Stimulated activated CD8-positive, alpha-beta memory T cell treated with anti-CD3 and anti-CD28 coated beads, Interleukin-7, amount 100 ng/mL, for 1 hour (primary cell): ENCODE results near the gene EVA1C.
"Not testable (repeated sequence)": the region's sequence is repeated elsewhere in the genome, so short reads cannot be mapped to it uniquely, and the experiment has no call there.

ENCODE experiments used
- DNase-seq, 2 donors: peaks; one replicate each; pipeline ENCODE4 v3.0.0-alpha.2; 2020; ENCODE audit warnings: low read depth in 2 of 2

Gene EVA1C

DNA sequence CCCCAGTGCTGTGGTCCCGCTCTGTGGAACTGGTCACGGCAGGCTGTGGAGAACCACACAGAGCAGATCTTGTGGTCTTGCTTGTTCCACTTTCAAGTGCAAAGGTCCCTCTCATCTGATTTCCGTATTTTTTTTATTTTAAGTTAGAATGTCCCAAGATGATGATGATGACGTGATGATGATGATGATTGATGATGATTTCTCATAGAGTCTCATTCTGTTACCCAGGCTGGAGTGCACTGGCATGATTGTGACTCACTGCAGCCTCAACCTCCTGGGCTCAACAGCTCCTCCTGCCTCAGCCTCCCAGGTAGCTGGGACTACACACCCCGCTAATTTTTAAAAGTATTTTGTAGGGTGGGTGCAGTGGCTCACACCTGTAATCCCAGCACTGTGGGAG is 12.2 kb downstream of the EVA1C start:
- no peak for DNase-seq

DNA sequence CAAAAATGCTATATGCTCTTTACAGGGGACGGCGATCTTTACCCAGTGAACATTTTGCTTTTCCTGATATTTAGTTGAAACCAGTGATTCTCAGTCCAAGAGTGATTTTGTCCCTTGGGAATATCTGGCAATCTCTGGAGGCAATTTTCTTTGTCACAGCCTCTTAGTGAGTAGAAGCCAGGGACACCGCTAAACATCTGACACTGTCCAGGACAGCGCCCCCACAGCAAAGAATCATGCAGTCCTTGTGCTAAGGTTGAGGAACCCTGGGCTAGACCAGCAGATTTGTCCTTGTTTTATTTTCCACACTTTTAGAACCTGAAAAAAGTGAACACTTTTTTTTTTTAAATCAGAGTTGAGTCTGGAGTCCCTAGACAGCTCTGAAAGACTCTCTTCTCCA is 13.1 kb downstream of the EVA1C start:
- no peak for DNase-seq

DNA sequence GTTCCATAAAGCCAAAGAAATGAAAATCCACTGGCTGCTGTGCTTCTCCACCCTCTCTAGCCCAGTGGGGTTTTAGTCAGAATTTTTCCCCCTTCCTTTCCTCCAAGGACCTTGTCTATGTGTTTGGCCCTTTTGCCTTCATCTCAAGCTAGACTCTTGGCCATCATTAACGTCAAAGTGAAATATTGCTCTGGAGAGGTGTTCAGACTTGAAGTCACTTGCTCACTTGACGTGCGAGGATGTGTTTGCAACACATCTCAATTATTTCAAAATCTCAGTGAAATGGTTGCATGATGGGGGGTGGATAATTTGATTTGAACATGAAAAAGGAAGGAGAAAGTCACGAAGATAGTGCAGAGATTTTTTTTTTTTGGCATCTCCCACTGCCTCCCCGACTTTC is 13.6 kb downstream of the EVA1C start:
- no peak for DNase-seq

DNA sequence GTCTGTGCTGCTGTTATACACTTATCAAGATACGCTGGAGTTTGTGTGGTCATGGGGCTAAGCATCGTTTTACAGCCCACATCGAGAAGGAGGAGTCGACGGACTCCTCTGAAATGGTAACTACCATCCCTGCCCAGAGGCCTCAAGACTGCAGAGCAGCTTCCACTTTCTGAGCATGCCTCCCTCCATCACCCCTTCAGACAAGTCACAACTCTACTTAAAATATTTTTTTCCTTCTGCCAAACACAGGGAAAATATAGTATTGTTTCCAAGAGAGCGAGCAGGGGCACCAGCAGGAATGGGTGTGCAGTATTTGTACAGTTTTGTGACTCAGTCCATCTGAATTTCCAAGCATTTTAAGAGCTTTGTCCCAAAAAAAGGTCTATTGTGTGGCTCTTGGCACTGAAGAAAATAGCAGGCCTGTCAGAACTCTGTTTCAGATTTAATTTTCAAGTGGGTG is 14.1 kb downstream of the EVA1C start:
- no peak for DNase-seq

DNA sequence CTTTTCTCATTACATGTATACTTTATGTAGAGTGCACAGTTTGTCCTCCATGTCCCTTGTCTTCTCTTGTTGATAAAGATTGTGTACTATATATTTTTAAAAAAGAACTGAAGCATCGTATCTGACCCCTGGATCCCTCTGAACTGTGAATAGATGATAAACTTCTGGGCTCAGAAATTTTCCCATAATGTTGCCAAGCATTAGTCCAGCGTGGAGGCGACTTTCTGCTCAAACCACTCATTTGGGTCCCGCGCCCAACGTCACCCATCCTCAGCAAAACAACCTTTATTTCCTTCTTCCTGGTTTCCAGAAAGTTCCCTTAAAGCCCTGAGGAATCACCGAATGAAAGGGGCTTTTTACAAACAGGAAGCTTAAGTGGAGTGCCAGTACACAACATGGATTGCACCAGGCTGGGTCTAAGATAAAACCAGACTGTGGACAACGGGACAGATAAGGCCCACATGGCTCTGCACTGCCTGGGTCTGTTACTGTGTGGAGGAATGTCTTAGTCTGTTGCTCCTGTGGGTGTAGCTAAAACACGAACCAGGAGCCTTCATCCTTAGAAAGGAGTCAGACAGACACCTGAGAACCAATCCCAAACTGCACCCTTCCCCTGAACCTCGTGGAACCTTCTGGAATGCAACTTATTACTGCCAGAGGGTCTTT is 15.6 kb downstream of the EVA1C start:
- DNase-seq, result no peak

DNA sequence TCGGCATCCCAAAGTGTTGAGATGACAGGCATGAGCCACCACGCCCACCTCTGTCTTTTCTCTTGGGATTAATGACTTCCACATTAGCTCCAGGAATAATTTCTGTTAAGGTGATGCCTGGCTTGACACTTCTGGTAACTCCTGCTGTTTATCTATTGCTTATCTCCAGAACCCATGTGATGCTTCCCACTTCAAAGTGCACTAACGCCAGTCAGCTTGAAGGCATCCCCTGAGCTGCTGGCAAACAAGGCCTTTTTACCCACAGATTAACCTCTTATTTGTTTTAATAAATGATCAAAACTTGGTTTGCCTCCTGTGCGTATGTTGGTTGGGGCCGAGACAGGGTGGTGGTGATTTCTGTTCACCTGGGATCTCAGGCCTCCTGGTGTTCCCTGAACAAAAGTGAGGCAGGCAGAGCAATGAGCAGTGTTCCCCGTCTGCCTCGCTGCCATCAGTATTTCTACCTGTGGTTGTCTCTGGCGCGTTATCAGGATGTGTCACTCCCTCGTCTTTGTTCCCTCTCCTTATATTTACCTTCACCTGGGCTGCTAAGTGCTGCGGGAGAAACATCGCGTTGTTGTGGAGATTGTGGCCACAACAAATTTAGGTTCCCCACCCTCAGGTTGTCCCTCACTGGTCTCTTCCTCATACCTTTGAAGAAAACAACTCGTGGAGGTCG is 20.6 kb downstream of the EVA1C start:
- DNase-seq, result not testable (repeated sequence)

DNA sequence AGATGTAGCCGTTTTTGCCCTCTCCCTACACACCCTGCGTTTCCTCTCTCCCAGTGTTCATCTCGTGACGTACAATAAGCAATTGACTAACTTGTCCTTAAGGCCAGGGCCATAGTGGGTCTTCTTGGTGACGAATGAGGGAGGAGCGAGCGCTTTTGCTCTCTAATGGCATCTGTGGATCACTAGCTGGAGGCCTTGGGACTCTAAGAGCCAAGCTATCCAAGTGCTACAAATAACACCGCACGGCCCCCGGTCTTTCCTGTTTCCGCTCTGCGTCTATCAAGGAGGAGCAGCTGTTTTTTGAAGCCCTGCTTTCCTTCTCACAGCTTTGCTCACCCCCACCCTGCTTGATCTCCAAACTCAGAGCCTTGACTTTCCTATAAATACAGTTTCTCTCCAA is 25.2 kb downstream of the EVA1C start:
- no peak for DNase-seq

DNA sequence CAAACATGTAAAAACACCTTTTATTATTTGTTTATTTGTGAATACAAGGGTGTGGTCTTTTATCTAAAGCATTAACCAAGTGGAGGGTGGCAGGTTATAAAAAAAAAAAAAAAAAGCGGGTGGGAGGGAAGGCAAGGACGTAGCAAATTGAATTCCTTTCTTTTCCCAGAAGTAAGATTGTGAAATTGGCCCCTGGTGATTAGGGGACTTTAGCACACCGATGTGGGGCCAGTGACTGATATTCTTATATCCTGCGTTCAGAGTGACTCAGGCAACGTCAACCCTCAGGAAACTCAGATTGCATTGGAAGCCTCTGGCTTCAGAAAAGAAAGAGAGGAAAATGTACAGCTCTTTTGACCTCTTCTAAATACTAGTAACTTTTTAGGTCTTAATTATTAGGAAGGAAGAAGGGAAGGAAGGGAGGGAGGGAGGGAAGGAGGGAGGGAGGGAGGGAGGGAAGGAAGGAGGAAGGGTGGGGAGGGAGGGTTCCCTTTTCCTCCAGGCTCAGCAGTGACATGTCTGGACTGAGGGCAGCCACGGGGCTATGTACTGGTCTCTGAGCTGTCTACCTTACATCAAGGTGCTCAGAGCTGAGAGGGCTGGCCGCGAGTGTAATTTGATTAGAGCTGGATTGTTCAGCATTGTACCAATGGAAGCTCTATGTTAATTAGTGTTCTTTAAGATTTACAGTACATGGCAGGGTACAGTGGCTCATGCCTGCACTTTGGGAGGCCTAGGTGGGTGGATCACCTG is 30.2 kb downstream of the EVA1C start:
- no peak for DNase-seq

DNA sequence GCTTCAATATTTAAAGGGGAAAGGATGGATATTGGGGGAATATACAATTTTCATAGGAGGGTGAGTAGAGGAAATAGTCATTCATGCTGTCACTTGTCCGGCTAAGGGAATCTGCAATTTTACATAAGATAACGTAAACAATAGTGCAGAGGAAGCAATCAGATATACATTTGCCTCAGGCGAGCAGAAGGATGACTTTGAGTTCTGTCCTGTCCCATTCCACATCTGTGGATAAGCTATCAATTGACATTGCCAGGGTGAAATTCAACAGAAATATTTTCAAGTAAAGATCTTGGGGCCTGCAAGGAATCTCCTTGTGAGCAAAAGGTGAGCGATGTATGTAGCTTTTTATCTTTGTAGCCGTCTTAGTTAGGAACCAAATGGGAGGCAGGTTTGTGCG is 32.6 kb downstream of the EVA1C start:
- DNase-seq, result no peak

DNA sequence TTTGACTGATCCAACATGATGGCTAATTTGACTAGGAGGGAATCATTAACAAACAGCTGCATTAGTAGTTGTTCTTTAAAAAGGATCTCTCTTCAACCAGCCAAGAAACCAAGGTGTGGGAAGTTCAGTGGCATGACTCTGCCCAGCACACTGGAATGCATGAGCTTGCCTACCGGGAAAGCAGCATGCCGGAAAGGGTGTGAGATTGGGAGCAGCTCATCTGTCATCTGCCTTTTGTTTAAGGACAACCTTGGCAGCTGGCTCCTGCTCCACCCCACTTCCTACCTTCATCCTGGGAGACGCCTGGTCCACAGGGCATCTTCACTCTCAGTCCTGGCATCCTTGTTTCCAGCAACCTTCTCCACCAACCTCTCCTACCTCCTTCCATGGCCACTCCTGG is 33.9 kb downstream of the EVA1C start:
- not testable (repeated sequence) for DNase-seq

DNA sequence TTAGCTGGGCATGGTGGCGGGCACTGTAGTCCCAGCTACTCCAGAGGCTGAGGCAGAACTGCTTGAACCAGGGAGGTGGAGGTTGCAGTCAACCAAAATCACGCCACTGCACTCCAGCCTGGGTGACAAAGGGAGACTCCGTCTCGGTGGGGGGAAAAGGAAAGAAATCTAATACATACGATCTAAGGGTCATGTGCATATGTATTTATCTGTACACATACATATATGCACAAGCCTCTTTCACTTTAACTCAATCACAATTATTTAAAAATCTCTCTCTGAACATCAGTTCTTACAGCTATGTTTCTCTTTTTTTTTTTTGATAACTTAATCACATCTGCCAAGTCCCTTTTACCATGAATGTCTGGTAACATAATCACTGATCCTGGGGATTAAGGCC is 34.7 kb downstream of the EVA1C start:
- no peak for DNase-seq

DNA sequence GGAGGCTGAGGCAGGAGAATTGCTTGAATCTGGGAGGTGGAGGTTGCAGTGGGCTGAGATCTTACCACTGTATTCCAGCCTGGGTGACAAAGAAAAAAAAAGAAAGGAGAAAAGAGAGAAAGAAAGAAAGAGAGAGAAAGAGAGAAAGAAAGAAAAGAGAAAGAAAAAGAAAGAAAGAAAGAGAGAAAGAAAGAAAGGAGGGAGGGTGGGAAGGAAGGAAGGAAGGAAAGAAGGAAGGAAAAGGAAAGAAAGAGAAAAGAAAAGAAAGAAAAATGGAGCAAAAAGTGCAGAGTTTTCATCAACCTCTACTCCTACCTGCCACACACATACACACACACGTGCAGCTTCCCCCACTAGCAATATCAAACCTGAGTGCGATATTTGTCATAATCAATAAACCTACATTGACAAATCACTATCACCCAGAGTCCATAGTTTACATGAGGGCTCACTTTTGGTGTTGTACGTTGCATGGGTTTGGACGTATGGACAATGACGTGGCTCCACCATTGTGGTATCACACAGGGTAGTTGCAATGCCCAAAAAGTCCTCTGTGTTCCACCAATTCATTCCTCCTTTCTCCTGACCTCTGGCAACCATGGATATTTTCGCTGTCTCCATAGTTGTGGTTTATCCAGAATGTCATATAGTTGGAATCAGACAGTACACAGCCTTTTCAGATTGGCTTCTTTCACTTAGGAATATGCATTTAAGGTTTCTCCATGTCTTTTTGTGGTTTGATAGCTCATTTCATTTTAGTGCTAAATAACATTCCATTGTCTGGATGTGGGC is 36.5 kb downstream of the EVA1C start:
- no peak for DNase-seq

DNA sequence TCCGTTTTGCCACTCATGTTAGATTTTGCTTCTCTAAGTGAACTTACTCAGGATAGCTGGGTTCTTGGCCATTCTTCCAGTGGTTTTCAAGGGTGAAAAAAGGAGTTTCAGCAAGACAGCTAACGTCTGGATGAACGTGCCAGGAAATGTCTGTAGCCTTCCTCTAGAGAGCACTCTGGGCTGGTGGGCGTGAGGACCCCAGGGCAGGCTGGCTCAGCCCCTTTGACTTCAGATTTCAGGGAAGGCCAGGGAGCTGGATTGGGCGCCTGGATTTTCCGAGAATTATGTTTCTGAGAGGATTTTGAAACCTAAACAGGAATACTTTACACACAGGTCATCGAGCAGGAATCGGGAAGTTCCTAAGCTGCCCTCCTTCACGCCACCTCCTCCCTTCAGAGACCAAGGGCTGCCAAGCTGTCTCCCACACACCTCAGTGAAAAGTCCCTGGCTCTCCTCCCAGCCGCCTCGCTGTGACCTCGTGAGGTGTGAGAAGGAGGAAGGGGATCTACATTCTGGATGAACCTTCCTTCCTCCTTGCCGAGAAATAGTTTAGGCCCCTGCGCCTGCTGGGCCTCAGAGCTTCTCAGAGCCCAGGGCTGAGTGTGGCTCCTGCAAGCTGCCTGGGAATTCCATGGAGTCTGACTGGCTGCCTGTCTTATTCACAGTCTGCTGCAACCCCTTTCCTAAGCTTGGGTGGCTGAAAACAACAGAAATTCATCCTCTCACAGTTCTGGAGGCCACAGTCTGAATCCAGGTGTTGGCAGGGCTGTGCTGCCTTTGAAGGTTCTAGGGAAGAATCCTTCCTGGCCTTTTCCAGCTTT is 38.6 kb downstream of the EVA1C start:
- DNase-seq, result not testable (repeated sequence)

DNA sequence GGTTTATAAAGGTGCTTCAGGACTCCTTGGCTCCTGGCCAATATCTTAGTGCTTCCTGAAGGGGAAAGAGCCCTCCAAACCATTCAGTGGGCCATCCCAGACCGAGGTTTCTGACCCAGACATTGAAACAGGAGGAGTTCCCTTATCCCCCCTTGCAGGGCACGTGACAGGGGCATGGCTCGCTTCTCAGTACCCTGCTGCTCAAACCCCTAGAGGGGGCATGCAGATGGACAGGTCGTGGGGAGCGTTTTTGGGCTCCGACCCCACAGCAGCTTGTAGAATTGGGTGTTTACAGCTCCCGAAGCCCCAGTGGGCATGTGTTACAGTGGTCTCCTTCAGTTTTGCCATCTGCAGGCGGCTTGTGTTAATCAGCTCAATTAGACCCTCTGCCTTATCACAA is 39.7 kb downstream of the EVA1C start:
- not testable (repeated sequence) for DNase-seq

DNA sequence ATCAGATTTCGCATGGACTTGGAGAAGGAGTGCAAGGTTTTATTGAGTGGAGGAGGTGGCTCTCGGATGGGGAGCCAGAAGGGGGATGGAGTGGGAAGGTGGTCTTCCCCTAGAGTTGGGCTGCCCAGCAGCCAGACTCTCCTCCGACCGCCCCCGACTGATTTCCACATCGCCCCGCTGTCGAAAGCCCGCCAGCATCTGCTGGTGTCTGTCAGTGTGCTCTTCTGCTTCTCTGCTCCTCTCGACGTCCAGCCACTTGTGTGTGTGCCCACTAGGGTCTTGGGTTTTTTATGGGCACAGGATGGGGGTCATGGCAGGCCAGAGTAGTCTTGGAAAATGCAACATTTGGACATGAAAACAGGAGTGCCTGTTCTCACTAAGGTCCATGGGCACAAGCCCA is 40.1 kb downstream of the EVA1C start:
- DNase-seq, result no peak

DNA sequence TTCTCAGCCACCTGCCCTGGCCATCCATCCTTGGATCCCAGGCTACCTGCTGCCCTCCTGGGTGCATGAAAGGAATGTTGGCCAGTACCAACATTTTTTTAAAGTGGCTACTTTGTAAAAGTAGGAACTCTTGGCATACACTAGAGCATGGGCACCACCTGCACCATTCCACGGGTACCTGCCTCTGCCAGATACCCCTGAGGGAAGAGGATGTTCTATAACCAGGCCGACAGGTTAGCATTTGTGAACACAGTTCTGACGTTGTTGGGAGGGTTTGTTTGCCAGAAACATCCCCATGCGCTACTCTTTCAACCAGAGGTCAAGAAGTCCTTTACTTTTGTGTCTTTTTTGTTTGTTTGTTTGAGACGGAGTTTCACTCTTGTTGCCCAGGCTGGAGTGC is 43.0 kb downstream of the EVA1C start:
- no peak for DNase-seq

DNA sequence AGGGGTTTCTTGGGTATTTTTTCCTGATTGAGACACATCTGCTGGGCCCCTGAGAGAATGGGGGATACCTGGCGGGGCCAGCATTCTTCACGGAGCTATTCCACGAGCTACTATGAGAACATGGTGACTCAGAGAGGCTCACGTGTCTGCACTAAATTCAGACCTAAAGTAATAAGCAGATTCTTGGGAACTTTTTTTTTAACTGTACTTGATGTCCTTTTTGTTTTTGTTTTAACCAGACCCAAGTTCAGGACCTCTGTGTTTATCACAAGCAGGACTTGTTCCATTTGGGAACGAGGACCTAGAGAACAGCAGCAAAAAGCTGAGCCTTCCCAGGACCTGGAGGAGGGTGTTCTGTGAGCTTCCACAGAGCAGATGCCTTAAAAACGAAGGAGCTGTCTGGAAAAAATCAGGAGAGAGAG is 44.0 kb downstream of the EVA1C start:
- no peak for DNase-seq

DNA sequence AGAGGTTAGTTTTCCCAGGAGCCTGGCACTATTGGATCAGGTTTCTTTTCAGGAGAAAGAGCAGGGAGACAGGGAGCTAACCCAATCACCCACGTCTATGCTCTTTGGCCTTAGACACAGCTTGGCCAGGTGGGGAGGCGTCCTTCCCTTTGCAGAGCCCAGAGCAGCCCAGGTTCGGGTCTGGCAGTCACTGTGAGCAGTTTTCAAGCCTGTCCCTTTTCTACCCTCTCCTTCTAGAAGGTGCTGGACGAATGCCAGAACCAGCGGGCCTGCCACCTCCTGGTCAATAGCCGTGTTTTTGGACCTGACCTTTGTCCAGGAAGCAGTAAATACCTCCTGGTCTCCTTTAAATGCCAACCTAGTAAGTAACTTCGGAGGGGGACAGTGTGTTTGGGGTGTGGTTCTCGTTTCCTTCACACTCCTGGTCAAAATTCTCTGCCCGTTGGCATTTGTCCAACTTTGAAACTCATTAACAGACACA is 44.9 kb downstream of the EVA1C start:
- no peak for DNase-seq

DNA sequence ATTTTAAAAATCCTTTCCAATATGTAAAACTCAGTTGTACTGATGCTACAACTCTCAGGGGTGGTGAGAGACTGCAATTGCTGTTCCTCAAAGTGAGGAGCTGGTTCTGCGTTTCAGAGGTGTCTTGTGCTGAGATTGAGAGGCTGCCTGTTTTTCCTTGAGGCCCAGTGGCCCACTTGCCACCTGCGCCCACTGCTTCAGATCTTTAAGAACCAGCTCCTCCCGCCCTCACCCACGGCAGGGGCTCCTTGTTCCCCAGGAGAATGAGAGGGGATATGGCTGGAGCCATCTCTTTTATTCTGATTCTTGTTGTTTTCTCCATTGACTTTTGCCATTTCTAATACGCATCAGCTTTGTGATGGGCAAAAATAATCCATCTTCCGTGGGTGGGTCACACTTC is 45.5 kb downstream of the EVA1C start:
- DNase-seq, result no peak

DNA sequence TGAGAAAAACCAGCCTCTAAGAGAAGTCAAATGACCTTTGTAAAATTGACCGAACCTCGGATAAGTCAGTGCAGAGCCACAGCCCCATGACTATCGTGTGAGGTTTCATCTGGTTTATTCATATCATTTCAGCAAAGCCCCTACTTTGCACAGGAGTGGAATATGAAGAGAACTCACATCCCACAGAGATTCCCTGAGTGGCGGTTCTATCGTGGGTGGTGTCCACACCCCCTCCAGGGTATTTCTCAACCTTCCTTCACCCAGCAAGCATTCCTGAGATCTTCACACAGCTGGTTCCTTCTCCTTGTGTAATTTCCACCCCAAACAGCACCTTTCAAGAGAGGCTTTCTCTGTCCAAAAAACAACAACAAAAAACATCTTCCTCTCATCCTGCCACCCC is 47.5 kb downstream of the EVA1C start:
- DNase-seq, result no peak

DNA sequence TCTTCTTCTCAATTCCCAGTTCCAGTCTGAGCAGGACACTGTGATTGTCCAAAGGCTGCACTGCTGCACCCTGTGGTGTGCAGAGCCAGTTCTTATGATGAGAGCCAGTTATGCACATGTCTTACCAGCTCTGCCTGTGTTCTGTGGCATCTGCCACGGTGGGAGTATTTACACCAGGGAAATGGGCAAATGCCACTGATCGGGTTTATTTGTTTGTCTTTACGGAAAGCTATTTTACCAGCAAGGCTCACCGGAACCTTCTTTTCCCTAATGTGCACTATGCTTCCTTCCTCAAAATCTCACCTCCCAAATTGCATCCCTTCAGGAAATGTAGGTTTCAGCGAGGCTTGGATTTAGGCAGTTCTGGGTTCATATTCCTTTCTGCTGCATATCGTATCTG is 49.0 kb downstream of the EVA1C start:
- DNase-seq, result no peak
